H7 (cell line): ENCODE data around the gene MAEA. TPM values are rescaled to one million over a fixed set of nuclear protein-coding genes. Genes with fewer than 3 reads are reported as not detected.

Experiments
- DNase-seq: peaks from one replicate; pipeline ENCODE4 v3.0.0; 2012
- H3K27me3 ChIP-seq: 2 replicates; pipeline ENCODE4 v1.6.0; 2011; ENCODE audit warnings: mild to moderate bottlenecking, low read length; ENCODE audit not compliant: control insufficient read depth, insufficient read depth
- H3K36me3 ChIP-seq: replicated peaks from 2 replicates; pipeline ENCODE4 v1.5.1; 2011; ENCODE audit warnings: low read length; ENCODE audit not compliant: control insufficient read depth, insufficient read depth
- H3K4me3 ChIP-seq: 2 replicates; pipeline ENCODE4 v1.5.1; 2011; ENCODE audit warnings: low read depth, mild to moderate bottlenecking, control low read depth, low read length, moderate library complexity; ENCODE audit not compliant: insufficient read depth
- total RNA-seq: library from RNA; depleted of rRNA; stranded (reverse); fragments of >200 nt; shearing (Covaris generic); gene quantifications from 2 replicates; pipeline ENCODE4 v1.2.3, GENCODE V29; 2014

Gene MAEA
- total RNA-seq, 1 experiment from 2014 or later = 80.6 TPM

- peak; percentile 86 for DNase-seq
- H3K4me3 ChIP-seq = no peak overlapping the region
- H3K27me3 ChIP-seq = no peaks in the 10 kb centered on the region
- peaks cover 2% of the 10 kb centered on the region for H3K36me3 ChIP-seq
Observed at GRCh38 chr4:1297456-1298325, 8.0 kb downstream of the MAEA start.

- peaks cover 2% of the 10 kb centered on the region for H3K36me3 ChIP-seq
- no peaks in the 10 kb centered on the region for H3K27me3 ChIP-seq
- peak; percentile 31 for DNase-seq
- no peak overlapping the region for H3K4me3 ChIP-seq
Observed at GRCh38 chr4:1298461-1298860, 8.8 kb downstream of the MAEA start.

GRCh38 chr4:1299301-1299860 is 9.7 kb downstream of the MAEA start:
- Histone ChIP-seq H3K27me3 (no peaks in the 10 kb centered on the region), H3K4me3 (no peak overlapping the region), H3K36me3 (peaks cover 2% of the 10 kb centered on the region)
- DNase-seq = peak; percentile 42

DNA sequence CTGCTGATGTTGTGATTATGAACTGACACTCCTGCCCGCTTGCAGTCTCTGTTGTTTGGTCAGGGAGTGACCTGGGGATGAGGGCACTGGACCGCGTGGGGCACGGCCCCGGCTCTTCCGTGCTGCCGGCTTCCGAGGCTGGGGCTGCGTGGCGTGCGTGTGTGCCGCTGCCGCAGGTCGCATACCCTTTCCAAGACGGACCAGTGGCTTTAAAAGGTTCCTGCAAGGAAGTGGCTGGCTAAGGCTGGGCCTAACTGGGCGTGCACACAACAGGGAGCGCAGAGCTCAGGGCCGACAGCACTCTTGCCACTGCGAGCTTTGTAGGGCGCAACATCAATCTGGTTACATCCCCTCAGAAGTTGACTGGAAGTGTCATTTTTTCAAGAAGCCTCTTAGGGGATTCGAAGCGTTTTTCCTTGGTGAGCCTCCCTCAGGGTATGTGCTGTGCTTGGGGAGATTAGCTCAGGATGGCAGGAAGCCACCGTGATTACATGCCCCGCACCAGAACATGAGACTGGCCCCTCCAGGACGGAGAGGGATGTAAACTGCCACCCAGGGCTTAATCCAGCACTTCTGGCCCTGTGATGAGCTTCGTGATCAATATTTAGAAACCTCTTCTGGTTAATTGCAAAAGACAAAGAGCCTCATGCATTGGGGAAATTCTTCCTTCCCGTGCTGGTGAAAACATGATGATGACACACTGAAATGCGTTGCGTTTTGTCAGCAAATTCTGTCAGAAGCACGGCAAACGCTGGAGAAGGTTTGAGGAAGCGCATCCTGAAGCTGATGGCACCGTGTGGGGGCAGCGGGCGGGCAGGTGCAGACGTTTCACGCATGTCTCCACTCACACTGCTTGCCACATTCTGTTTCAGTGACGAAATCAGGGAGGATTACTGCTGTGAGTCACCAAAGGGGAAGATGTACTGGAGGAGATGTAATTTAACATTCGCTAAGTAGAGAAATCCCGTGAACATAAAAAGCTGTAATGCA is 11.1 kb downstream of the MAEA start:
- Histone ChIP-seq H3K36me3 (peaks cover 2% of the 10 kb centered on the region), H3K27me3 (no peaks in the 10 kb centered on the region), H3K4me3 (no peak overlapping the region)
- no peak for DNase-seq

DNA sequence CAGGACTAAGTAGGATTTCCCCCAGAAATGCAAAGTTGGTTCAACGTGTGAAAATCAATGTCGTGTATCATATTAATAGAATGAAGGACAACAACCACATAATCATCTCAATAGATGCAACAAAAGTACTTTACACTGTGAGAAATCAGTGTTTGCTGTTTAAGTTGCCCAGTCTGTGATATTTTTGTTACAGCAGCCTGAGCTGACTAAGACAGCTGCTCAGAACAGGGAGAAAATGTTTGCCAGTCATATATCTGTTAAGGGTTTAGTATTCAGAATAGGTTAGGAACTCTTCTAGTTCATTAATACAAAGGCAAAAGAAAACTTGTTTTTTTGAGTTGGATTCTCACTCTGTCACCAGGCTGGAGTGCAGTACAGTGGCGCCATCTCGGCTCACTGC is 12.5 kb downstream of the MAEA start:
- DNase-seq = no peak
- no peak overlapping the region for H3K4me3 ChIP-seq
- H3K36me3 ChIP-seq = peaks cover 2% of the 10 kb centered on the region
- no peaks in the 10 kb centered on the region for H3K27me3 ChIP-seq

- DNase-seq = no peak
- no peaks in the 10 kb centered on the region for H3K27me3 ChIP-seq
- peaks cover 2% of the 10 kb centered on the region for H3K36me3 ChIP-seq
- no peak overlapping the region for H3K4me3 ChIP-seq
Observed at GRCh38 chr4:1305261-1305711, 15.6 kb downstream of the MAEA start.

GRCh38 chr4:1305781-1306455 is 16.2 kb downstream of the MAEA start:
- no peaks in the 10 kb centered on the region for H3K27me3 ChIP-seq
- H3K36me3 ChIP-seq = peaks cover 2% of the 10 kb centered on the region
- H3K4me3 ChIP-seq = no peak overlapping the region
- DNase-seq = no peak

DNA sequence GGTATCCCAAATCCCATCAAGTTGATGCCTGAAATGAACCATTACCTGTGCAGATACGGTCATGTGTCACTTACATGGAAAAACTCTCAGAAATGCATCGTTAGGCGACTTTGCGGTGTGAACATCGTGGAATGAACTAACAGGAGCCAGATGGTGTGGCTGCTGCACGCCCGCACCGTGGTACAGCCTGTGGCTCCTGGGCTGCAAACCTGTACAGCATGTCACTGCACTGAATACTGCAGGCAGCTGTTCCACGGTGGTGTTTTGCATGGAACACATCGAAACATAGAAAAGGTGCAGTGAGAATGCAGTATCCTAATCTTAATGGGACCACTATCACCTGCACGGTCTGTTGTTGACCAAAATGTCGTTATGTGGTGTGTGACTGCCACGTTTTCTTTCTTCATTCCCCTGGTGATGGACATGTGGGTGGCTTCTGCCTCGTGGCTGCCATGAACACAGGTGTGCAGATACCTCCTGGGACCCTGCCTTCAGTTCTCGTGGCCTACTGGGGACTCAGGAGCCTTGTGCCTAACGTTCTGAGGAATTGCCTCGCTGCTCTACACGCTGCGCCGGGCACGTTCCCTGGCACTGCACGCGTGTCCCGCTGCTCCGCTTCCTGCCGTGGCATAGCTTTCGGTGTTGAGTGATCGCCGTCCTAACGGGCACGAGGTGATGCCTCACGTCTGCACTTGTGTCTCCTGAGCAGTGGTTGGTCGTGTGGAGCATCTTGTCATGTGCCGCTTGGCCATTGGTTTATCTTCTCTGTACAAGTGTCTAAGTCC is 18.5 kb downstream of the MAEA start:
- Histone ChIP-seq H3K27me3 (no peaks in the 10 kb centered on the region), H3K4me3 (no peak overlapping the region), H3K36me3 (peaks cover 7% of the 10 kb centered on the region)
- DNase-seq = no peak

DNA sequence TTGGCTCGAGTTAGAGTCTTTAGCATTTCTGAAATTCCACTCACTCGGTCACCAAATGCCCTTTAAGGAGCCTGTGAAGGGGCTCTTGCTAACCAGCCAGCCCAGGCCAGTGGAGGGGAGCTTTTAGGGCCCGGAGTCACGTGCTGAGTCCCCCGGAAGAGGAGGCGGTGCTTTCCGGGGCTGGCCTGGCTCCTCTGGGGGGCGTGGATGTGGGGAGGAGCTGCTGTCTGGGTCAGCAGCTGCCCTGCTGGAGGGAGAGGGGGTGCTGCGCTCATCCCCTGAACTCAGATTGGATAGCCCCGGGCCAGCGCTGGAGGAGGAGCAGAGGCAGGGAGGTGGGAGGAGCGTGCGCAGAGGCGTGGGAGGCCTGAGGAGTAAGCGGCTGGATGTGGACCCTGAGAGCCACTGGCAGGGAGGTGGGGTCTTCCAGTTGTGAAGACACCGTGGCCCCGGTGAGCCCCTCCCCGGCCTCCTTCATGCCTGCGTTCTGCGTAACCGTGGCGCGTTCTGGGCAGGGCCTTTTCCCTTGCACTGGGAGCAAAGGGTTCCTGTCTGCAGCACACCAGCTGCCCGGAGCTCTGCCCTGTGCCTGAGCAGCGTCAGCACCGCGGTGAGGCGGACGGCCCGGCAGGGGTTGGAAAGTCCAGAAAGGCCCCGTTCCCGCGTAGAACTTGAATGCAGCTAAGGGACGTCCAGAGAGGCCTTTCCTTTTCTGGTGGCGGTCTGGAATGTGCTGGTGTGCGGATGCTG is 19.7 kb downstream of the MAEA start:
- H3K27me3 ChIP-seq = no peaks in the 10 kb centered on the region
- peak; percentile 100 for DNase-seq
- peak overlapping the region; percentile 16 for H3K4me3 ChIP-seq
- peaks cover 14% of the 10 kb centered on the region for H3K36me3 ChIP-seq

DNA sequence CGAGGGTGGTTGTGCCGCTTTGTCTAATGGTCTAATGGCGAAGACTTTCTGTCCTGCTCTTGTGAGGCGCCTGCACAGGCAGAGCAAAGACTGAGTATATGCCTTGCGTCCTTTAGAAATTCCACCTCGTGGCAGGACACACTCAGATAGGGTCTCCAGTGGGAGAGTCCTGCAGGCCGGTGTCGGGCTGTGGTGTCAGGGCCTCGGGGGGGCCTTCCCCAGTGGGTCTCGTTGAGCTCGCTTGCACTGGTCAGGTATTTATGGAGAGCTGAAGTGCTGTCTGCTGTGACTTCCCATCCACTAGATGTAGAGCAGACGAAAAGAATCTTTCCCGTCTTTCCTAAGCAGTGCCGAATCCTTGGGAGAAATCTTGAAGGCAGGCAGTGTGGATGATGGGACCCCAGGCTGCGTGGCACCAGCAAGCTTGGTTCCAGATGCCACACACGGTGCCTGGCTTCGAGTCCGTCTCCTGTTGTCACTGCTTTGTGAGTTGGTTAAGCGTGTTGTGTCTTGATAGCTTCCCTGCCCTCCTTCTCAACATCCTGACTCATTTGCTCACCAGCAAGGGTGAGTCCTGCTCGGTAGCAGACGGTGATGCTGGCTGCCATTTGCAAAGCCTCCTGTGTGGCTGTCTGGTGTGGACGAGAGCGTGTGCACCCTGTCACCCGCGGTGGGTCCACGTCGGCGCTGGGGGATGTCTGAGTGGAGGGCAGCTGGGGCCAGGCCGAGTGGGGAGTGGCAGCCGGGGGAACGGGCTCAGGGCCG is 20.5 kb downstream of the MAEA start:
- DNase-seq = no peak
- H3K36me3 ChIP-seq = peaks cover 16% of the 10 kb centered on the region
- H3K27me3 ChIP-seq = no peaks in the 10 kb centered on the region
- H3K4me3 ChIP-seq = no peak overlapping the region; the same call in 1 of the 2 replicates

DNA sequence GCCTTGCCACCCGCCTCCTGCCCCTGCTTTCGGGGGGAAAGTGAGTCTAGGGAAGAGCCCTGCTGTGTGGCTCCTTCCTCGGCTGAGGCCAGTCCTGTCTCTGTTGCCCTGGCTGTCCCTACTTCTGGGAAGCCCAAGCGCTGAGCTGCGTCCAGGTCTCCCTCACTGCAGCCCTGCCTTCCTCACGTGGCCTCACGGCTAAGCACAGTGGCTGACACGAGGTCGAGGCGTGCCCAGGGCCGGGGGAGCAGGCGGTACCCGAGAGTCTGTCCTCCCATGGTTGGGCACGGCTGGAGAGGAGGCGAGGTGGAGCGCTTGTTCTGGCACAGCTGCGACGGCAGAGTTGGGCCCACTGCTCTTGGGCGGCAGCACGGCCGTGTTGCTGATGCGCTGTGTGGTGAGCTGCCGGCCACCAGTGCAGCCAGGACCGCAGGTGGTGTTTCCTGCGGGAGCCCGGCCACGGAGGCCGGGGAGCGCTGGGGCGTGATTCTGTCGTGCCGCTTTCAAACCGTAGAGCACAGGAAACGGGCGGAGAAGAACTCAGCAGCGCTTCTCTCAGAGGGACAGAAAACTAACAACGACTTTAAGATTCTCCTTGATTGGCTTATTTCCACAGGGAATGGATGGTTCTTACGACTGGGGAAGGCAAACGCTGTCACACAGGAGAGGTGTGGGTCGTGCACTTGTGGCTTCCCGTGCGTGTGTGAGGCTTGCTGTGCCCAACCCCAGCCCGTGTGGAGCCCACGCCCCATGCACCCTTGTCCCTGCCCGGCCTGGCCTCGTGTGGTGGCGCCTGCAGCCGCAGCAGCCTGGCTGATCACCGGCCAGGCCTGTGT is 21.3 kb downstream of the MAEA start:
- no peak overlapping the region for H3K4me3 ChIP-seq
- no peak for DNase-seq
- peaks cover 18% of the 10 kb centered on the region for H3K36me3 ChIP-seq
- H3K27me3 ChIP-seq = no peaks in the 10 kb centered on the region
